ENCODE results near the gene CIC. TPM values are rescaled to one million over a fixed set of nuclear protein-coding genes. Genes with fewer than 3 reads are reported as not detected.

Gene CIC
- total and polyA plus RNA-seq, 9 of the 15 experiments (the other 6 are each of a cell fraction or from before 2014, with no cell fraction given): 0.07 to 44.7 (median 8.6) TPM

DNA sequence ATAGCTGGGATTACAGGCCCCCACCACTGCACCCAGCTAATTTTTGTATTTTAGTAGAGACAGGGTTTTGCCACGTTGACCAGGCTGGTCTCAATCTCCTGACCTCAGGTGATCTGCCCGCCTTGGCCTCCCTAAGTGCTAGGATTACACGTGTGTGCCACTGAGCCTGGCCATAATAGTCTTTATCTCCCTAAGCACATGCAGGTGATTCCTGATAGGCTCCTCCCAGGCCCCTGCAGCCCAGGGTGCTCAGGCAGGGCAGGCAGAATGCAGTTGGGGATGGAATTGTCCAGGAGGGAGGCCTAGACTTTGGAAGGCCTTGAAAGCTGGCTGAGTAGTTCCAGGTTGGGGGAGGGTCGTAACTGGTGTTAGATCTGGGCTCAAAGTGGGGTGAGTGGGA is 40.4 kb upstream of the CIC start:
- Histone ChIP-seq H3K9me3 (replicated peaks; ENCODE audit: control insufficient read depth, insufficient read depth, low read depth, low read length) (no peaks in the 10 kb centered on the region), H2AFZ (ENCODE audit: low read depth, low read length) (no peak overlapping the region), H3K27me3 (ENCODE audit: control insufficient read depth in 2 of 2, insufficient read depth in 2 of 2, low read length in 2 of 2) (no peaks in the 10 kb centered on the region), H3K9me1 (ENCODE audit: control insufficient read depth, insufficient read depth, low read length) (no peaks in the 10 kb centered on the region), H3K4me2 (ENCODE audit: insufficient read depth, low read length) (peak overlapping the region; percentile 69), H3K9ac (ENCODE audit: insufficient read depth in 1 of 2, low read depth in 2 of 2, low read length in 2 of 2) (peak overlapping the region; percentile 29 to 37), H3K36me3 (ENCODE audit: control insufficient read depth, insufficient read depth, low read length) (peaks cover 94% of the 10 kb centered on the region), H3K79me2 (ENCODE audit: control insufficient read depth, insufficient read depth, low read length) (peaks cover 46% of the 10 kb centered on the region), H3K4me3 (no peak overlapping the region), H3K27ac (ENCODE audit: extremely low read depth, low read depth, low read length) (peak overlapping the region; percentile 75), H4K20me1 (replicated peaks; ENCODE audit: control insufficient read depth, insufficient read depth, low read length) (peaks cover 35% of the 10 kb centered on the region), H3K4me1 (replicated peaks in 1 of 2; ENCODE audit: control insufficient read depth in 2 of 2, insufficient read depth in 2 of 2, low read length in 2 of 2) (peaks cover 21 to 35% of the 10 kb centered on the region in 2 experiments)
- in situ Hi-C loops (cut with MboI) (no loop called here), intact Hi-C loops (cut with micrococcal nuclease) (loop anchor here (5.0 kb wide), 1 partner anchor 46 kb away; no protein-coding TSS in a partner anchor)
- FAIRE-seq (peak; percentile 71), DNase-seq (ENCODE audit: extremely low read depth in 1 of 4, low spot score in 3 of 4) (peak in 2 of 4 experiments; percentile 48 to 67), ATAC-seq (peak; percentile 47)
- POLR2A ChIA-PET: interaction anchor here (0.6 to 7.2 kb wide), 5 partner anchors 9 to 146 kb away, joined by 3 to 116 read pairs (median 3); partner anchors contain the start of genes GSK3A and ZNF526
- CTCF ChIA-PET (ENCODE audit: low intra/inter-chr PET ratio): no interaction called here
- BruUV-seq (replicated peaks): no TSS peak
- 15% methylated on average over 4 of the region's 4 CpGs for WGBS (ENCODE audit: insufficient coverage, low coverage, missing lambda C conversion rate)
- 0 out of 2 replicates have a peak, but pooled peaks have one; percentile 14 for TF ChIP-seq POLR2G (IDR thresholded peaks at IDR 0.05; ENCODE audit: low read depth, low read length)
- TF ChIP-seq, protein P1, sequence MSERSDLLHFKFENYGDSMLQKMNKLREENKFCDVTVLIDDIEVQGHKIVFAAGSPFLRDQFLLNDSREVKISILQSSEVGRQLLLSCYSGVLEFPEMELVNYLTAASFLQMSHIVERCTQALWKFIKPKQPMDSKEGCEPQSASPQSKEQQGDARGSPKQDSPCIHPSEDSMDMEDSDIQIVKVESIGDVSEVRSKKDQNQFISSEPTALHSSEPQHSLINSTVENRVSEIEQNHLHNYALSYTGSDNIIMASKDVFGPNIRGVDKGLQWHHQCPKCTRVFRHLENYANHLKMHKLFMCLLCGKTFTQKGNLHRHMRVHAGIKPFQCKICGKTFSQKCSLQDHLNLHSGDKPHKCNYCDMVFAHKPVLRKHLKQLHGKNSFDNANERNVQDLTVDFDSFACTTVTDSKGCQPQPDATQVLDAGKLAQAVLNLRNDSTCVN (CRISPR knock-in tag; IDR thresholded peaks at IDR 0.05): 0 out of 2 replicates have a peak, but pooled peaks have one; percentile 39
- TF ChIP-seq RBM17 (IDR thresholded peaks at IDR 0.05; ENCODE audit: borderline replicate concordance, low read depth, low read length): no peak
- TF ChIP-seq, protein P2, sequence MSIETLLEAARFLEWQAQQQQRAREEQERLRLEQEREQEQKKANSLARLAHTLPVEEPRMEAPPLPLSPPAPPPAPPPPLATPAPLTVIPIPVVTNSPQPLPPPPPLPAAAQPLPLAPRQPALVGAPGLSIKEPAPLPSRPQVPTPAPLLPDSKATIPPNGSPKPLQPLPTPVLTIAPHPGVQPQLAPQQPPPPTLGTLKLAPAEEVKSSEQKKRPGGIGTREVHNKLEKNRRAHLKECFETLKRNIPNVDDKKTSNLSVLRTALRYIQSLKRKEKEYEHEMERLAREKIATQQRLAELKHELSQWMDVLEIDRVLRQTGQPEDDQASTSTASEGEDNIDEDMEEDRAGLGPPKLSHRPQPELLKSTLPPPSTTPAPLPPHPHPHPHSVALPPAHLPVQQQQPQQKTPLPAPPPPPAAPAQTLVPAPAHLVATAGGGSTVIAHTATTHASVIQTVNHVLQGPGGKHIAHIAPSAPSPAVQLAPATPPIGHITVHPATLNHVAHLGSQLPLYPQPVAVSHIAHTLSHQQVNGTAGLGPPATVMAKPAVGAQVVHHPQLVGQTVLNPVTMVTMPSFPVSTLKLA (conservative IDR thresholded peaks at IDR 0.05): peak; percentile 36 to 45; a peak in 3 of 4 replicates
- TF ChIP-seq CBFA2T3 (IDR thresholded peaks at IDR 0.05): peak; percentile 69
- peak; percentile 19; the same call in 1 of the 2 replicates for TF ChIP-seq CXXC5 (CRISPR knock-in tag; IDR thresholded peaks at IDR 0.05)
- peak; percentile 59; the same call in 1 of the 2 replicates for TF ChIP-seq BHLHE40 (IDR thresholded peaks at IDR 0.05; ENCODE audit: low read length)
- TF ChIP-seq TAL1 (IDR thresholded peaks at IDR 0.05): peak; percentile 37; the same call in 1 of the 2 replicates
- TF ChIP-seq NCOR1 (IDR thresholded peaks at IDR 0.05): 0 out of 2 replicates have a peak, but pooled peaks have one; percentile 38
- TF ChIP-seq TCF3 (CRISPR knock-in tag; IDR thresholded peaks at IDR 0.05): peak; percentile 47; the same call in 1 of the 2 replicates
- TF ChIP-seq ARID1B (IDR thresholded peaks at IDR 0.05): peak; percentile 48
- TF ChIP-seq, protein P3, sequence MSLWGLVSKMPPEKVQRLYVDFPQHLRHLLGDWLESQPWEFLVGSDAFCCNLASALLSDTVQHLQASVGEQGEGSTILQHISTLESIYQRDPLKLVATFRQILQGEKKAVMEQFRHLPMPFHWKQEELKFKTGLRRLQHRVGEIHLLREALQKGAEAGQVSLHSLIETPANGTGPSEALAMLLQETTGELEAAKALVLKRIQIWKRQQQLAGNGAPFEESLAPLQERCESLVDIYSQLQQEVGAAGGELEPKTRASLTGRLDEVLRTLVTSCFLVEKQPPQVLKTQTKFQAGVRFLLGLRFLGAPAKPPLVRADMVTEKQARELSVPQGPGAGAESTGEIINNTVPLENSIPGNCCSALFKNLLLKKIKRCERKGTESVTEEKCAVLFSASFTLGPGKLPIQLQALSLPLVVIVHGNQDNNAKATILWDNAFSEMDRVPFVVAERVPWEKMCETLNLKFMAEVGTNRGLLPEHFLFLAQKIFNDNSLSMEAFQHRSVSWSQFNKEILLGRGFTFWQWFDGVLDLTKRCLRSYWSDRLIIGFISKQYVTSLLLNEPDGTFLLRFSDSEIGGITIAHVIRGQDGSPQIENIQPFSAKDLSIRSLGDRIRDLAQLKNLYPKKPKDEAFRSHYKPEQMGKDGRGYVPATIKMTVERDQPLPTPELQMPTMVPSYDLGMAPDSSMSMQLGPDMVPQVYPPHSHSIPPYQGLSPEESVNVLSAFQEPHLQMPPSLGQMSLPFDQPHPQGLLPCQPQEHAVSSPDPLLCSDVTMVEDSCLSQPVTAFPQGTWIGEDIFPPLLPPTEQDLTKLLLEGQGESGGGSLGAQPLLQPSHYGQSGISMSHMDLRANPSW (CRISPR knock-in tag; IDR thresholded peaks at IDR 0.05): no peak
- no peak for TF ChIP-seq DMBX1 (CRISPR knock-in tag; IDR thresholded peaks at IDR 0.05; ENCODE audit: borderline replicate concordance)
- TF ChIP-seq, protein P4, sequence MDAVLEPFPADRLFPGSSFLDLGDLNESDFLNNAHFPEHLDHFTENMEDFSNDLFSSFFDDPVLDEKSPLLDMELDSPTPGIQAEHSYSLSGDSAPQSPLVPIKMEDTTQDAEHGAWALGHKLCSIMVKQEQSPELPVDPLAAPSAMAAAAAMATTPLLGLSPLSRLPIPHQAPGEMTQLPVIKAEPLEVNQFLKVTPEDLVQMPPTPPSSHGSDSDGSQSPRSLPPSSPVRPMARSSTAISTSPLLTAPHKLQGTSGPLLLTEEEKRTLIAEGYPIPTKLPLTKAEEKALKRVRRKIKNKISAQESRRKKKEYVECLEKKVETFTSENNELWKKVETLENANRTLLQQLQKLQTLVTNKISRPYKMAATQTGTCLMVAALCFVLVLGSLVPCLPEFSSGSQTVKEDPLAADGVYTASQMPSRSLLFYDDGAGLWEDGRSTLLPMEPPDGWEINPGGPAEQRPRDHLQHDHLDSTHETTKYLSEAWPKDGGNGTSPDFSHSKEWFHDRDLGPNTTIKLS (IDR thresholded peaks at IDR 0.05; ENCODE audit: borderline replicate concordance, low read depth): peak; percentile 26; the same call in 1 of the 2 replicates
